Measurements from ENCODE around the gene ADISSP. TPM values are rescaled to one million over a fixed set of nuclear protein-coding genes. Genes with fewer than 3 reads are reported as not detected.

The ADISSP gene
- total and polyA plus RNA-seq, 2 of the 13 experiments (the other 11 are each of a cell fraction or from before 2014, with no cell fraction given) = 38.3 to 90.6 TPM

- no peak for TF ChIP-seq ZNF318 (CRISPR knock-in tag; IDR thresholded peaks at IDR 0.05)
- peak; percentile 57; the same call in 1 of the 2 replicates for TF ChIP-seq MTA1 (CRISPR knock-in tag; IDR thresholded peaks at IDR 0.05; ENCODE audit: borderline replicate concordance)
- peak; percentile 20; the same call in 1 of the 2 replicates for TF ChIP-seq ZNF543 (CRISPR knock-in tag; IDR thresholded peaks at IDR 0.05)
- TF ChIP-seq ARNT (IDR thresholded peaks at IDR 0.05) = no peak
- TF ChIP-seq KLF9 (CRISPR knock-in tag; IDR thresholded peaks at IDR 0.05; ENCODE audit: low read depth) = no peak
- TF ChIP-seq HNRNPK (IDR thresholded peaks at IDR 0.05; ENCODE audit: low read depth, low read length, poor library complexity, severe bottlenecking) = no peak
- TF ChIP-seq ELF4 (CRISPR knock-in tag; IDR thresholded peaks at IDR 0.05; ENCODE audit: borderline replicate concordance) = no peak
- no peak for TF ChIP-seq THAP8 (CRISPR knock-in tag; IDR thresholded peaks at IDR 0.05; ENCODE audit: borderline replicate concordance)
- no peak for TF ChIP-seq ZBTB20 (CRISPR knock-in tag; IDR thresholded peaks at IDR 0.05; ENCODE audit: borderline replicate concordance, low read depth)
- TF ChIP-seq SRF (IDR thresholded peaks at IDR 0.05; ENCODE audit: low read depth, low read length) = no peak
- no peak for TF ChIP-seq PAXIP1 (CRISPR knock-in tag; conservative IDR thresholded peaks at IDR 0.05)
- 0 out of 2 replicates have a peak, but pooled peaks have one; percentile 19 for TF ChIP-seq ZNF782 (CRISPR knock-in tag; IDR thresholded peaks at IDR 0.05; ENCODE audit: borderline replicate concordance)
- TF ChIP-seq ZNF235 (CRISPR knock-in tag; IDR thresholded peaks at IDR 0.05; ENCODE audit: borderline replicate concordance) = no peak
- TF ChIP-seq IRX3 (CRISPR knock-in tag; IDR thresholded peaks at IDR 0.05; ENCODE audit: borderline replicate concordance, low read depth) = no peak
- TF ChIP-seq ZNF138 (CRISPR knock-in tag; IDR thresholded peaks at IDR 0.05; ENCODE audit: low read depth) = peak; percentile 49; the same call in 1 of the 2 replicates
- no peak for TF ChIP-seq ZNF10 (CRISPR knock-in tag; IDR thresholded peaks at IDR 0.05; ENCODE audit: borderline replicate concordance, low read depth)
Measured at GRCh38 chr20:3739054-3739925, 28.3 kb downstream of the ADISSP start (continued).

Data from HepG2 (cell line).